Epithelial cell of esophagus (primary cell): ENCODE measurements around the gene PGAP1.
A peak's percentile ranks its signal among the peaks of the same experiment; 100 is the strongest.

ENCODE experiments used
- DNase-seq: peaks from one replicate; pipeline ENCODE4 v3.0.0; 2010; ENCODE audit warnings: low read depth
- H3K4me3 ChIP-seq: 2 replicates; pipeline ENCODE4 v1.5.1; 2011; ENCODE audit warnings: mild to moderate bottlenecking, low read length, control low read depth
- TF ChIP-seq, protein P1 (sequence below): IDR thresholded peaks from 2 replicates; pipeline ENCODE4 v1.5.1; 2011; ENCODE audit warnings: low read depth, mild to moderate bottlenecking, low read length, control low read depth, inconsistent platforms; ENCODE audit not compliant: insufficient read depth; ENCODE audit errors: missing control alignments

PGAP1 gene

DNA sequence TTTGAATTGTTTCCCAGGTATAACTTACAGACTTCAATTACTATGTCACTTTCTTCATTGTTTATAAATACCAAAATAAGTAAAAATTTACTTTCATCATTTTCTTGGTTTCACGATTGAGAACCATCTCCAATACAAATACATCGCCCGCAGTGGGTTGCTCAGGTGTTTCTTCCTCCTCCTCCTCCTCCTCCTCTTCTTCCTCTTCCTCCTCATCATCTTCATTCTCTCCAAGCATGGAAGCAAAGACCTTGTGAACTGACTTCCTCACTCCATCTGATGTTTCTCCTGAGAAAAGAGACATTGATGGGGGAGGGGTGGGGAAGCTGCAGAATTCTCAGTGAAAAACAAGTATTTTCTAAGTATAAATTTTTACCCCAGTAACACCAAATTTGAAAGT is 133.6 kb downstream of the PGAP1 start:
- TF ChIP-seq, protein P1, sequence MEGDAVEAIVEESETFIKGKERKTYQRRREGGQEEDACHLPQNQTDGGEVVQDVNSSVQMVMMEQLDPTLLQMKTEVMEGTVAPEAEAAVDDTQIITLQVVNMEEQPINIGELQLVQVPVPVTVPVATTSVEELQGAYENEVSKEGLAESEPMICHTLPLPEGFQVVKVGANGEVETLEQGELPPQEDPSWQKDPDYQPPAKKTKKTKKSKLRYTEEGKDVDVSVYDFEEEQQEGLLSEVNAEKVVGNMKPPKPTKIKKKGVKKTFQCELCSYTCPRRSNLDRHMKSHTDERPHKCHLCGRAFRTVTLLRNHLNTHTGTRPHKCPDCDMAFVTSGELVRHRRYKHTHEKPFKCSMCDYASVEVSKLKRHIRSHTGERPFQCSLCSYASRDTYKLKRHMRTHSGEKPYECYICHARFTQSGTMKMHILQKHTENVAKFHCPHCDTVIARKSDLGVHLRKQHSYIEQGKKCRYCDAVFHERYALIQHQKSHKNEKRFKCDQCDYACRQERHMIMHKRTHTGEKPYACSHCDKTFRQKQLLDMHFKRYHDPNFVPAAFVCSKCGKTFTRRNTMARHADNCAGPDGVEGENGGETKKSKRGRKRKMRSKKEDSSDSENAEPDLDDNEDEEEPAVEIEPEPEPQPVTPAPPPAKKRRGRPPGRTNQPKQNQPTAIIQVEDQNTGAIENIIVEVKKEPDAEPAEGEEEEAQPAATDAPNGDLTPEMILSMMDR = no peak
- no peak for DNase-seq
- no peak overlapping the region for H3K4me3 ChIP-seq

DNA sequence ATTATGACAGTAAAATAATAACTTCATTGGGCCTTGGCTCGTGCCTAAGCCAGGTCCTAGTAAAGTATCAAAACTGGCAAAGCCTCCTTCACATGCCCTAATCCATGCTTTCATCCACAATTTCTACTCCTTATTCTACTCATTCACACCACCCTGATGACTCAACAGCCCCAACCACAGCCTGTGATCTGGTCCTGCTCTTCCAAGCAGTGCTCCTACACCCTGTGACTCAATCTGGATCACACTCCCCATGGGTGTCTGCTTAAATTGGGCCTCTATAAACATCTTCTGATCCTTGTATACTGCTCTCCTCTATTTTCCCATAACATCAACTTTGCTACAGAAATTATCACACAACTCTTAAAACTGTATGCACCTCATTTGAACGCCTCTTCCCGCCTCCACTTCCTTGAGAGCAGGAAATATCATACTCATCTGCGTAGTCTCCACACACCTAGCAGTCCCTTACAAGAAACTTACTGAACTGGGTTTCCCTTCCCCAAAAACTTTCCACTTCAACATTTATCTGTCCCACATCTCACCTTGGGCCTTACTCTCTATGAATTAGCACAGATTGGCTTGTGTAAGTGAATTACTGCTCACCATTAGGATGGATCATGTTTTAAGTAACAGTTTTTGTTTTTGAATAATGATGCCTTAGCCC is 142.9 kb downstream of the PGAP1 start:
- H3K4me3 ChIP-seq = no peak overlapping the region
- TF ChIP-seq, protein P1 = no peak
- DNase-seq = peak; percentile 79
